Thyroid gland (tissue), 4 donors: Measurements from ENCODE around the gene SEPTIN8.

Experiments used
- CTCF ChIP-seq, 6 experiments: fragments of 200-600 bp in 3 of 6; fragments of 450-650 bp in 3 of 6; sonication (generic) in 3 of 6; IDR thresholded peaks; one replicate each; pipeline ENCODE4 v1.5.1; 2016 to 2019; ENCODE audit warnings: antibody characterized with exemption in 6 of 6, mild to moderate bottlenecking in 2 of 6, inconsistent platforms in 1 of 6, moderate library complexity in 1 of 6
- POLR2A ChIP-seq, 2 donors: fragments of 450-650 bp; IDR thresholded peaks; one replicate each; pipeline ENCODE4 v1.6.1; 2017; ENCODE audit warnings: antibody characterized with exemption in 2 of 2, mild to moderate bottlenecking in 2 of 2, moderate library complexity in 1 of 2

GRCh38 chr5:132773114-132773513 is 3.9 kb downstream of the SEPTIN8 start:
- TF ChIP-seq POLR2A (IDR thresholded peaks at IDR 0.05) (no peak), CTCF (IDR thresholded peaks at IDR 0.05) (no peak)
